IMR-90 (cell line): Measurements from ENCODE around the gene HMBS. TPM values are rescaled to one million over a fixed set of nuclear protein-coding genes. Genes with fewer than 3 reads are reported as not detected.

ENCODE experiments used
- ATAC-seq: fragments of 200-7000 bp; cut with Tn5 transposase; 2 replicates; pipeline ENCODE4 v1.9.1; 2020; ENCODE audit warnings: low read depth, mild to moderate bottlenecking, moderate library complexity
- BruUV-seq: library from RNA; stranded (reverse); fragments of 400-500 nt; replicated peaks from 2 replicates; lab custom pipeline; 2021; lab: Mats Ljungman, UMichigan
- CTCF ChIA-PET: fragments of 300-600 bp; formaldehyde crosslinking; extraction: SDS; loops from one replicate; lab custom pipeline; 2021; ENCODE audit warnings: antibody characterized with exemption; lab: Yijun Ruan, JAX
- POLR2A ChIA-PET: fragments of 300-600 bp; sonication (Branson Sonifier 250); formaldehyde crosslinking; loops from one replicate; lab custom pipeline; 2022; ENCODE audit warnings: antibody characterized with exemption; ENCODE audit not compliant: unreplicated experiment; lab: Charles Lee
- DNase-seq: peaks from one replicate; pipeline ENCODE4 v3.0.0; 2013
- H2AFZ ChIP-seq: replicated peaks from 2 replicates; pipeline ENCODE3; 2013; ENCODE audit warnings: low read length, mild to moderate bottlenecking; ENCODE audit not compliant: poor library complexity
- H2AK5ac ChIP-seq: 2 replicates; pipeline ENCODE4 v1.6.1; 2013; ENCODE audit warnings: low read depth, low read length, inconsistent platforms
- H2AK9ac ChIP-seq: replicated peaks from 2 replicates; pipeline ENCODE3; 2013; ENCODE audit warnings: mild to moderate bottlenecking, low read depth, low read length, moderate library complexity; ENCODE audit not compliant: poor library complexity
- H2BK120ac ChIP-seq: 2 replicates; pipeline ENCODE4 v1.6.1; 2013; ENCODE audit warnings: low read depth, low read length, inconsistent platforms
- H2BK15ac ChIP-seq: 3 replicates; pipeline ENCODE4 v1.6.1; 2013; ENCODE audit warnings: low read depth, low read length, inconsistent platforms
- H2BK20ac ChIP-seq: 2 replicates; pipeline ENCODE4 v1.6.1; 2013; ENCODE audit warnings: low read depth, mild to moderate bottlenecking, inconsistent platforms, low read length, moderate library complexity
- H2BK5ac ChIP-seq: 2 replicates; pipeline ENCODE4 v1.6.1; 2013; ENCODE audit warnings: mild to moderate bottlenecking, low read depth, low read length, inconsistent platforms; ENCODE audit not compliant: poor library complexity, severe bottlenecking
- H3K14ac ChIP-seq: replicated peaks from 2 replicates; pipeline ENCODE4 v1.6.1; 2013; ENCODE audit warnings: low read depth, low read length, inconsistent platforms
- H3K18ac ChIP-seq: 2 replicates; pipeline ENCODE4 v1.6.1; 2013; ENCODE audit warnings: low read depth, low read length, control low read depth
- H3K23ac ChIP-seq: 2 replicates; pipeline ENCODE4 v1.6.1; 2013; ENCODE audit warnings: low read depth, low read length, inconsistent platforms
- H3K27ac ChIP-seq: 2 replicates; pipeline ENCODE4 v1.5.1; 2013; ENCODE audit warnings: mild to moderate bottlenecking, control low read depth, low read length; ENCODE audit not compliant: insufficient read depth
- H3K27me3 ChIP-seq: 2 replicates; pipeline ENCODE4 v1.6.1; 2013; ENCODE audit warnings: low read length; ENCODE audit not compliant: control insufficient read depth, insufficient read depth
- H3K36me3 ChIP-seq: 2 replicates; pipeline ENCODE4 v1.6.1; 2013; ENCODE audit warnings: low read length, mixed read lengths; ENCODE audit not compliant: control insufficient read depth, insufficient read depth
- H3K4ac ChIP-seq: 2 replicates; pipeline ENCODE4 v1.6.1; 2013; ENCODE audit warnings: low read depth, low read length, inconsistent platforms
- H3K4me1 ChIP-seq: 2 replicates; pipeline ENCODE4 v1.6.1; 2013; ENCODE audit warnings: low read length, mixed read lengths; ENCODE audit not compliant: control insufficient read depth, insufficient read depth
- H3K4me2 ChIP-seq: 2 replicates; pipeline ENCODE4 v1.6.1; 2013; ENCODE audit warnings: low read depth, mild to moderate bottlenecking, control low read depth, low read length, moderate library complexity
- H3K4me3 ChIP-seq: 2 replicates; pipeline ENCODE4 v1.5.1; 2013; ENCODE audit warnings: low read depth, mild to moderate bottlenecking, control low read depth, low read length, moderate library complexity; ENCODE audit not compliant: insufficient read depth
- H3K56ac ChIP-seq: 2 replicates; pipeline ENCODE4 v1.6.1; 2013; ENCODE audit warnings: low read length, inconsistent platforms; ENCODE audit not compliant: insufficient read depth; ENCODE audit errors: extremely low read depth
- H3K79me1 ChIP-seq, 2 experiments: 2 replicates each; pipeline ENCODE4 v1.6.1; 2013; ENCODE audit warnings: low read length in 2 of 2, inconsistent platforms in 1 of 2, low read depth in 1 of 2
- H3K9ac ChIP-seq: 2 replicates; pipeline ENCODE4 v1.6.1; 2013; ENCODE audit warnings: low read depth, low read length, control low read depth
- H3K9me1 ChIP-seq: 2 replicates; pipeline ENCODE4 v1.6.1; 2013; ENCODE audit warnings: low read length, inconsistent platforms; ENCODE audit not compliant: insufficient read depth
- H3K9me3 ChIP-seq: 2 replicates; pipeline ENCODE4 v1.6.1; 2013; ENCODE audit warnings: low read length; ENCODE audit not compliant: control insufficient read depth, insufficient read depth
- H4K20me1 ChIP-seq: 2 replicates; pipeline ENCODE4 v1.6.1; 2013; ENCODE audit warnings: low read length, inconsistent platforms; ENCODE audit not compliant: insufficient read depth
- H4K5ac ChIP-seq: 2 replicates; pipeline ENCODE4 v1.6.1; 2013; ENCODE audit warnings: mild to moderate bottlenecking, low read depth, low read length, control low read depth
- H4K8ac ChIP-seq, 2 experiments: 2 replicates each; pipeline ENCODE4 v1.6.1; 2013; ENCODE audit warnings: low read depth in 2 of 2, low read length in 2 of 2, control low read depth in 1 of 2, inconsistent platforms in 1 of 2
- H4K91ac ChIP-seq: 2 replicates; pipeline ENCODE4 v1.6.1; 2013; ENCODE audit warnings: low read depth, low read length, inconsistent platforms; ENCODE audit not compliant: insufficient read depth
- BHLHE40 ChIP-seq: fragments of 150-350 bp; IDR thresholded peaks from 2 replicates; pipeline ENCODE4 v1.6.1; 2016; ENCODE audit warnings: mild to moderate bottlenecking, low read depth, low read length
- CEBPB ChIP-seq: IDR thresholded peaks from 2 replicates; pipeline ENCODE4 v1.6.1; 2012; ENCODE audit warnings: low read depth, low read length, improper control_type of control experiment
- CHD1 ChIP-seq: IDR thresholded peaks from 2 replicates; pipeline ENCODE4 v1.6.1; 2012; ENCODE audit warnings: low read depth, low read length, improper control_type of control experiment
- CTCF ChIP-seq: conservative IDR thresholded peaks from 2 replicates; pipeline ENCODE4 v1.5.1; 2012; ENCODE audit warnings: mild to moderate bottlenecking, low read depth, low read length, improper control_type of control experiment
- FOS ChIP-seq: fragments of 150-350 bp; IDR thresholded peaks from 2 replicates; pipeline ENCODE4 v1.6.1; 2016; ENCODE audit warnings: low read depth, low read length
- MAFK ChIP-seq: IDR thresholded peaks from 2 replicates; pipeline ENCODE4 v1.6.1; 2012; ENCODE audit warnings: low read depth, low read length, improper control_type of control experiment
- MAZ ChIP-seq: IDR thresholded peaks from 2 replicates; pipeline ENCODE4 v1.6.1; 2012; ENCODE audit warnings: low read depth, mild to moderate bottlenecking, low read length, improper control_type of control experiment, moderate library complexity, borderline replicate concordance
- MXI1 ChIP-seq: IDR thresholded peaks from 2 replicates; pipeline ENCODE4 v1.6.1; 2012; ENCODE audit warnings: low read depth, mild to moderate bottlenecking, low read length, moderate library complexity, borderline replicate concordance
- NFE2L2 ChIP-seq: fragments of 150-350 bp; IDR thresholded peaks from 2 replicates; pipeline ENCODE4 v1.6.1; 2016; ENCODE audit warnings: low read depth, mild to moderate bottlenecking, low read length
- POLR2A ChIP-seq: IDR thresholded peaks from 2 replicates; pipeline ENCODE4 v1.6.1; 2012; ENCODE audit warnings: mild to moderate bottlenecking, low read depth, low read length
- RCOR1 ChIP-seq: IDR thresholded peaks from 2 replicates; pipeline ENCODE4 v1.6.1; 2012; ENCODE audit warnings: mild to moderate bottlenecking, low read length, improper control_type of control experiment; ENCODE audit not compliant: insufficient replicate concordance
- RFX5 ChIP-seq: IDR thresholded peaks from 2 replicates; pipeline ENCODE4 v1.8.0; 2012; ENCODE audit warnings: low read depth, mild to moderate bottlenecking, low read length, moderate library complexity
- SMC3 ChIP-seq: fragments of 150-350 bp; IDR thresholded peaks from 2 replicates; pipeline ENCODE4 v1.6.1; 2016; ENCODE audit warnings: low read depth, mild to moderate bottlenecking, antibody characterized with exemption, low read length, moderate library complexity
- WGBS, 2 experiments: methylation state at CpG; one replicate each; pipeline versions ENCODE4 v1.1.5 to v1.1.7; 2013; ENCODE audit warnings: missing lambda C conversion rate in 2 of 2; ENCODE audit not compliant: insufficient read length in 1 of 2; ENCODE audit errors: extremely low coverage in 2 of 2; 5-methylcytosine and 5-hydroxymethylcytosine counted together
- dilution Hi-C: fragments of 300-500 bp; cut with HindIII; formaldehyde crosslinking; loops from one replicate; pipeline ENCODE4 v1.14.3; 2018; ENCODE audit warnings: low sequenced_read_pairs; ENCODE audit not compliant: unreplicated experiment
- in situ Hi-C: fragments of 300-500 bp; cut with MboI; formaldehyde crosslinking; loops from 3 replicates; pipeline ENCODE4 v1.14.3; 2019; ENCODE audit warnings: low sequenced_read_pairs, inconsistent platforms, mixed read lengths
- intact Hi-C: fragments of 100-400 bp; cut with micrococcal nuclease; formaldehyde crosslinking; loops from 2 replicates; pipeline ENCODE4 v1.10.0; 2022
- polyA plus RNA-seq, 3 experiments: library from polyadenylated mRNA; depleted of rRNA; stranded (reverse); fragments of >200 nt; gene quantifications; 2 replicates each; pipeline ENCODE4 v1.2.3, GENCODE V29; 2012; ENCODE audit warnings: low replicate concordance in 1 of 3
- total RNA-seq: library from RNA; depleted of rRNA; stranded (reverse); fragments of >200 nt; gene quantifications from 2 replicates; pipeline ENCODE4 v1.2.3, GENCODE V29; 2012
- TF ChIP-seq, protein P1 (sequence below): fragments of 150-350 bp; IDR thresholded peaks from 2 replicates; pipeline ENCODE4 v1.6.1; 2016; ENCODE audit warnings: low read depth, mild to moderate bottlenecking, low read length, moderate library complexity, borderline replicate concordance

HMBS gene
- total and polyA plus RNA-seq, 2 of the 4 experiments (the other 2 are of a cell fraction), result 17.9 to 59.5 TPM

DNA sequence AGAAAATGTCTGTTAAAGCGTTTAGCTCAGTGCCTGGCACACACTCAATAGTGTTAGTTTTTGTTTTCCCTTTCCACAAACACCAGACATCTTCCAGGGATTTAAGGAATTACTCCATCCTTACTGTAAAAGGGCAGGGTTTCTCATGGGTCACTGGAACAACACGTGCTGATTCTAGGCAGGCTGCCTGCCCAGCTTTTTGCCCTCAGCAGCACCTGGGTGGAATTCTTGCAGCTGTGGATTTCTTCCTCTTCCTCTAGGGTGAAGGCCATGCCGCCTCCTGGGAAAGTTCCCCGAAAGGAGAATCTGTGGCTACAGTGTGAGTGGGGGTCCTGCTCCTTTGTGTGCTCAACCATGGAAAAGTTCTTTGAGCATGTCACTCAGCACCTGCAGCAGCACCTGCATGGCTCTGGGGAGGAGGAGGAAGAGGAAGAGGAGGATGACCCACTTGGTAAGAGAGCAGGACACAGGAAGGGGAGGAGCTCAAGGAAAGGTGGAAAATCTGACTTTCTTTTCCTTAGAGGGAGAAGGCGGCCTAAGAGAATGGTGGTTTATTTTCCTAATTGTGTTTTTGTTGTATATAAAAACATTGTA, 42.1 kb downstream of the HMBS start:
- no peak overlapping the region for H4K5ac ChIP-seq
- ATAC-seq (no peak), DNase-seq (no peak)
- ChIA-PET CTCF (no interaction called here), POLR2A (interaction anchor here (0.7 kb wide), 1 partner anchor 43 kb away, joined by 3 read pairs; no protein-coding TSS in a partner anchor)
- no peak overlapping the region for H2BK120ac ChIP-seq
- peaks cover 3% of the 10 kb centered on the region for H3K4me1 ChIP-seq
- no peak overlapping the region for H3K4me3 ChIP-seq
- H3K36me3 ChIP-seq, result peaks cover 24% of the 10 kb centered on the region
- no peak overlapping the region for H2BK15ac ChIP-seq
- no peak overlapping the region for H3K9ac ChIP-seq
- intact Hi-C loops, result no loop called here
- H3K56ac ChIP-seq, result no peak overlapping the region
- no peak overlapping the region for H3K4me2 ChIP-seq
- BruUV-seq, result no TSS peak
- no peaks in the 10 kb centered on the region; the same call in 1 of the 2 replicates for H4K20me1 ChIP-seq
- peaks cover 6% of the 10 kb centered on the region; the same call in 1 of the 2 replicates for H3K9me1 ChIP-seq
- no peak overlapping the region for H3K27ac ChIP-seq
- no peak overlapping the region for H4K91ac ChIP-seq
- 20% methylated on average over 1 of the region's 5 CpGs; no CpG with 5 or more reads in 1 of the 2 experiments for WGBS, 2 experiments
- H3K14ac ChIP-seq, result no peak overlapping the region
- peaks cover 14 to 43% of the 10 kb centered on the region in 2 experiments for H3K79me1 ChIP-seq
- in situ Hi-C loops, result no loop called here
- no peak overlapping the region for H4K8ac ChIP-seq
- H3K18ac ChIP-seq, result no peak overlapping the region
- no peak overlapping the region for H3K23ac ChIP-seq
- no peak overlapping the region for H2AK5ac ChIP-seq
- no peaks in the 10 kb centered on the region for H3K27me3 ChIP-seq
- no peak overlapping the region for H2BK5ac ChIP-seq
- TF ChIP-seq NFE2L2 (no peak), CHD1 (no peak), POLR2A (no peak), RCOR1 (no peak), RFX5 (no peak), MAFK (no peak), CTCF (no peak), SMC3 (no peak), MXI1 (no peak), FOS (no peak), MAZ (no peak), BHLHE40 (no peak), CEBPB (no peak)
- TF ChIP-seq, protein P1, sequence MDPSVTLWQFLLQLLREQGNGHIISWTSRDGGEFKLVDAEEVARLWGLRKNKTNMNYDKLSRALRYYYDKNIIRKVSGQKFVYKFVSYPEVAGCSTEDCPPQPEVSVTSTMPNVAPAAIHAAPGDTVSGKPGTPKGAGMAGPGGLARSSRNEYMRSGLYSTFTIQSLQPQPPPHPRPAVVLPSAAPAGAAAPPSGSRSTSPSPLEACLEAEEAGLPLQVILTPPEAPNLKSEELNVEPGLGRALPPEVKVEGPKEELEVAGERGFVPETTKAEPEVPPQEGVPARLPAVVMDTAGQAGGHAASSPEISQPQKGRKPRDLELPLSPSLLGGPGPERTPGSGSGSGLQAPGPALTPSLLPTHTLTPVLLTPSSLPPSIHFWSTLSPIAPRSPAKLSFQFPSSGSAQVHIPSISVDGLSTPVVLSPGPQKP, result no peak
- no peak overlapping the region for H2BK20ac ChIP-seq
- dilution Hi-C loops, result no loop called here
- H3K4ac ChIP-seq, result no peak overlapping the region
- no peak overlapping the region for H2AK9ac ChIP-seq
- H3K9me3 ChIP-seq, result no peaks in the 10 kb centered on the region
- peak overlapping the region; percentile 8 for H2AFZ ChIP-seq
